NCI-H446 (cell line): Measurements from ENCODE around the gene C4orf50.
A peak's percentile ranks its signal among the peaks of the same experiment; 100 is the strongest.

ENCODE experiments used
- DNase-seq, 2 experiments: peaks; one replicate each; lab custom pipeline; 2025; lab: John Stamatoyannopoulos, UW

The C4orf50 gene

GRCh38 chr4:5890063-5890727, 128.0 kb downstream of the C4orf50 start:
- peak; percentile 49 to 80 for DNase-seq

GRCh38 chr4:5889002-5889696, 129.1 kb downstream of the C4orf50 start:
- no peak for DNase-seq

- peak in 1 of 2 experiments; percentile 38 for DNase-seq
Observed at GRCh38 chr4:5888222-5889001, 129.8 kb downstream of the C4orf50 start.

- DNase-seq, result no peak
Observed at GRCh38 chr4:5887361-5888221, 130.6 kb downstream of the C4orf50 start.

- DNase-seq, result no peak
Observed at GRCh38 chr4:5887011-5887360, 131.2 kb downstream of the C4orf50 start.

- no peak for DNase-seq
Observed at GRCh38 chr4:5885733-5886132, 132.5 kb downstream of the C4orf50 start.

GRCh38 chr4:5884796-5885195, 133.4 kb downstream of the C4orf50 start:
- no peak for DNase-seq

GRCh38 chr4:5883916-5884315, 134.3 kb downstream of the C4orf50 start:
- DNase-seq, result no peak

GRCh38 chr4:5882947-5883346, 135.3 kb downstream of the C4orf50 start:
- no peak for DNase-seq

- DNase-seq, result no peak
Observed at GRCh38 chr4:5881340-5881739, 136.9 kb downstream of the C4orf50 start.

- DNase-seq, result no peak
Observed at GRCh38 chr4:5878359-5878758, 139.9 kb downstream of the C4orf50 start.

- no peak for DNase-seq
Observed at GRCh38 chr4:5877392-5877791, 140.8 kb downstream of the C4orf50 start.

GRCh38 chr4:5874811-5875449, 143.3 kb downstream of the C4orf50 start:
- peak; percentile 54 to 78 for DNase-seq

GRCh38 chr4:5870701-5871100, 147.5 kb downstream of the C4orf50 start:
- DNase-seq, result no peak

GRCh38 chr4:5869966-5870619, 148.1 kb downstream of the C4orf50 start:
- DNase-seq, result peak in 1 of 2 experiments; percentile 25

- no peak for DNase-seq
Observed at GRCh38 chr4:5867866-5868265, 150.4 kb downstream of the C4orf50 start.

GRCh38 chr4:5866841-5867813, 151.1 kb downstream of the C4orf50 start:
- no peak for DNase-seq

- no peak for DNase-seq
Observed at GRCh38 chr4:5865896-5866599, 152.2 kb downstream of the C4orf50 start.

GRCh38 chr4:5863461-5864113, 154.6 kb downstream of the C4orf50 start:
- peak in 1 of 2 experiments; percentile 10 for DNase-seq
